ENCODE results near the gene SMIM35. TPM values are rescaled to one million over a fixed set of nuclear protein-coding genes. Genes with fewer than 3 reads are reported as not detected.

Gene SMIM35
- total and polyA plus RNA-seq, 9 donors: 0.08 TPM; not detected in 8

- WGBS, 3 donors: 81 to 82% (median 82%) methylated on average over 15 of the region's 15 CpGs
- H3K4me3 ChIP-seq: peak overlapping the region; percentile 48
Measured at GRCh38 chr11:117986981-117987574, 99.7 kb downstream of the SMIM35 start.

DNA sequence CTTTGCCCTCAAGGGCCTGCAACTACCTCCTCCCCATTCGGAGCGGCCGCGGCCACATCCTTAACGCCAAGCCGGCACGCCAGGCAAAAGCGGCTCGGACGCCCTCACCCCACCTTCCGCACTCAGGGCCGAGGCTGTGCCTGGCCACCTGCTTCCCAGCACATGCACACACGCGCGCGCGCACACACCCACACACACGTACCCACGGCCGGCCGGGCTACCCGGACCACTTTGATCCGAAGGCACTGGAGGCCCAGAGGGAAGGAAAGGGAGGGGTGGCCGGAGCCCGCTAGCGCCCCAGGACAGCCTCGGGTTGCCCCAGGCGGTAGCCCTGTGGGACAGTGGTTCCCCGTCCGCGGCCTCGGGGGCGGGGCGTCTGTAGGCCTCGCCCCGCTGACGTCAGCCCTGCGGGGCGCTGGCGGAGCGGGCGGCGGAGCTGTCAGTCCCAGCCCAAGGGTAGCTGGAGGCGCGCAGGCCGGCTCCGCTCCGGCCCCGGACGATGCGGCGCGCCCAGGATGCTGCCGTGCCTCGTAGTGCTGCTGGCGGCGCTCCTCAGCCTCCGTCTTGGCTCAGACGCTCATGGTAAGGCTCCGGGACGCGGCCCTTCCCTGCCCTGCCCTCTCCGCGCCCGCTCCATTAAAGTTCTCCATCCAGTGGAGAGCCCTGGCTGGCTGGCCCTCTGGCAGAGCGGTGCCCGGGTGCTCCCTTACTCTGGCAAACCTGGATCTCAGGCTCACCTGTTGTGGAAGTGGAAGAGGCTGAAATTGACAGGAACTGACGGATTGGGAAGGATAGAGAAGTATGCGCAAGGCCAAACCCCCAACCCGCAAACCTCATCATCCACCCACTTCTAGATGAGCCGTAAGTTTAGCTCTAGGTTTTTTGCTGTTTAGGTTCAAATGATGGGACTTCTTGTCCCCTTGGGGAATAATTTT, 100.5 kb downstream of the SMIM35 start, which contains the start of gene IL10RA:
TSS of gene IL10RA (plus strand) at position 442 of the 935 bp plus-strand sequence. CDS start at position 516, 74 bp downstream.
- Histone ChIP-seq H3K4me1 (ENCODE audit: insufficient read depth) (peaks cover 3% of the 10 kb centered on the region), H3K36me3 (no peaks in the 10 kb centered on the region), H3K27me3 (no peaks in the 10 kb centered on the region), H3K9me3 (no peaks in the 10 kb centered on the region), H3K4me3 (peak within 1 kb of the TSS; percentile 48), H3K27ac (peak within 1 kb of the TSS in 1 of 2 donors; percentile 59)
- intact Hi-C loops (cut with DNase I): no loop called here
- peak; percentile 67 to 85 (median 83) for DNase-seq
- WGBS, 3 donors: 3 to 5% (median 4%) methylated on average over 59 to 71 of the region's 71 CpGs
- TF ChIP-seq POLR2A (IDR thresholded peaks at IDR 0.05) (peak; percentile 25), EP300 (IDR thresholded peaks at IDR 0.05) (no peak)

More at GRCh38 chr11:117986981-117987574, 99.7 kb downstream of the SMIM35 start:
- no peak for DNase-seq
- Histone ChIP-seq H3K27ac (no peak overlapping the region), H3K9me3 (no peaks in the 10 kb centered on the region), H3K27me3 (no peaks in the 10 kb centered on the region), H3K36me3 (no peaks in the 10 kb centered on the region), H3K4me1 (ENCODE audit: insufficient read depth) (peaks cover 3% of the 10 kb centered on the region)
- intact Hi-C loops (cut with DNase I): no loop called here
- TF ChIP-seq POLR2A (IDR thresholded peaks at IDR 0.05): no peak
- no peak for TF ChIP-seq EP300 (IDR thresholded peaks at IDR 0.05)
- no peak for TF ChIP-seq CTCF (IDR thresholded peaks at IDR 0.05)

GRCh38 chr11:117984476-117984875, 102.3 kb downstream of the SMIM35 start:
- Histone ChIP-seq H3K36me3 (no peaks in the 10 kb centered on the region), H3K4me1 (ENCODE audit: insufficient read depth) (peaks cover 3% of the 10 kb centered on the region), H3K27ac (no peak overlapping the region), H3K9me3 (no peaks in the 10 kb centered on the region), H3K4me3 (no peak overlapping the region), H3K27me3 (no peaks in the 10 kb centered on the region)
- DNase-seq: no peak
- WGBS, 3 donors: 66 to 72% (median 69%) methylated on average over 4 of the region's 4 CpGs
- no peak for TF ChIP-seq POLR2A (IDR thresholded peaks at IDR 0.05)
- TF ChIP-seq EP300 (IDR thresholded peaks at IDR 0.05): no peak
- TF ChIP-seq CTCF (IDR thresholded peaks at IDR 0.05): no peak
- intact Hi-C loops (cut with DNase I): loop anchor here in 1 of 4 donors (5.0 kb wide), 1 partner anchor 867 kb away; no protein-coding TSS in a partner anchor

DNA sequence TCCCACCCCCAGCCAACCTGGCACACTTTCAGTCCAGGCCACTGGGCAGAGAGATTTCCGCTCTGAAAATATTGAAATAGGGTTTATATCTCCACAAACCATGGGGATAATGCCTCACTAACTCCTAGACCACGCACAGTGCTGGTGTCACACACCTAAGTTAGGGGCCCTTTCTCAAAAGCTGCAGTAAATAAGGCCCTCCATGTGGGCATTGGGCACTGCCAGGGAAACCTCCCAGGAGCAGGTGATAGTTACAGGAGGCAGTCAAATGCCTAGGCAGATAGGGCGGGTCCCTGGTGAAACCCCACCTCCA, 103.6 kb downstream of the SMIM35 start:
- Histone ChIP-seq H3K27me3 (no peaks in the 10 kb centered on the region), H3K9me3 (no peaks in the 10 kb centered on the region), H3K4me3 (no peak overlapping the region), H3K4me1 (ENCODE audit: insufficient read depth) (peaks cover 3% of the 10 kb centered on the region), H3K27ac (no peak overlapping the region), H3K36me3 (no peaks in the 10 kb centered on the region)
- intact Hi-C loops (cut with DNase I): loop anchor here in 1 of 4 donors (5.0 kb wide), 1 partner anchor 866 kb away; no protein-coding TSS in a partner anchor
- no peak for DNase-seq
- 89 to 93% (median 91%) methylated on average over 3 of the region's 3 CpGs for WGBS, 3 donors
- no peak for TF ChIP-seq POLR2A (IDR thresholded peaks at IDR 0.05)
- no peak for TF ChIP-seq EP300 (IDR thresholded peaks at IDR 0.05)
- no peak for TF ChIP-seq CTCF (IDR thresholded peaks at IDR 0.05)
